SK-N-SH treated with all-trans-retinoic acid at 6 μM for 48 hours (cell line): ENCODE data around the gene PMEL.

Experiments
- ATAC-seq: fragments of 200-7000 bp; cut with Tn5 transposase; 3 replicates; pipeline ENCODE4 v1.9.1; 2020; ENCODE audit warnings: mild to moderate bottlenecking, moderate library complexity
- BACH2 ChIP-seq: fragments of 250-450 bp; sonication (Bioruptor Pico); IDR thresholded peaks from 2 replicates; pipeline ENCODE4 v1.9.0; 2021; ENCODE audit warnings: mild to moderate bottlenecking, borderline replicate concordance
- CSDC2 ChIP-seq: fragments of 250-450 bp; sonication (Bioruptor Pico); IDR thresholded peaks from 2 replicates; pipeline ENCODE4 v1.5.0; 2020; ENCODE audit warnings: mild to moderate bottlenecking, moderate library complexity
- ESRRG ChIP-seq: fragments of 250-450 bp; sonication (Bioruptor Pico); IDR thresholded peaks from 2 replicates; pipeline ENCODE4 v1.6.1; 2021; ENCODE audit warnings: mild to moderate bottlenecking
- GLIS3 ChIP-seq: fragments of 250-450 bp; sonication (Bioruptor Pico); IDR thresholded peaks from 2 replicates; pipeline ENCODE4 v1.5.0; 2020; ENCODE audit warnings: mild to moderate bottlenecking, moderate library complexity
- ISL1 ChIP-seq: fragments of 250-450 bp; sonication (Bioruptor Pico); IDR thresholded peaks from 2 replicates; pipeline ENCODE4 v2.1.2; 2022; ENCODE audit warnings: mild to moderate bottlenecking, moderate library complexity
- OSR1 ChIP-seq: fragments of 250-450 bp; sonication (Bioruptor Pico); IDR thresholded peaks from 2 replicates; pipeline ENCODE4 v1.8.0; 2022; ENCODE audit warnings: moderate library complexity, mild to moderate bottlenecking, inconsistent platforms
- PPARA ChIP-seq: fragments of 250-450 bp; sonication (Bioruptor Pico); IDR thresholded peaks from 2 replicates; pipeline ENCODE4 v1.5.0; 2020; ENCODE audit warnings: mild to moderate bottlenecking, borderline replicate concordance
- SNAI2 ChIP-seq: fragments of 250-450 bp; sonication (Bioruptor Pico); IDR thresholded peaks from 2 replicates; pipeline ENCODE4 v1.5.0; 2020; ENCODE audit warnings: mild to moderate bottlenecking, moderate library complexity
- TCF4 ChIP-seq: fragments of 250-450 bp; sonication (Bioruptor Pico); IDR thresholded peaks from 2 replicates; pipeline ENCODE4 v1.8.0; 2021; ENCODE audit warnings: mild to moderate bottlenecking, moderate library complexity, borderline replicate concordance
- TOX ChIP-seq: fragments of 250-450 bp; sonication (Bioruptor Pico); IDR thresholded peaks from 2 replicates; pipeline ENCODE4 v1.8.0; 2021; ENCODE audit warnings: mild to moderate bottlenecking, moderate library complexity, borderline replicate concordance
- ZC3H10 ChIP-seq: fragments of 250-450 bp; sonication (Bioruptor Pico); IDR thresholded peaks from 2 replicates; pipeline ENCODE4 v1.5.1; 2021; ENCODE audit warnings: mild to moderate bottlenecking, moderate library complexity
- ZFP3 ChIP-seq: fragments of 250-450 bp; sonication (Bioruptor Pico); IDR thresholded peaks from 2 replicates; pipeline ENCODE4 v1.5.0; 2020; ENCODE audit warnings: mild to moderate bottlenecking, moderate library complexity
- ZFP30 ChIP-seq: fragments of 450-650 bp; formaldehyde crosslinking; IDR thresholded peaks from 2 replicates; pipeline ENCODE4 v1.5.0; 2022; ENCODE audit warnings: mild to moderate bottlenecking, moderate library complexity
- ZNF565 ChIP-seq: fragments of 450-650 bp; formaldehyde crosslinking; conservative IDR thresholded peaks from 2 replicates; pipeline ENCODE4 v1.5.0; 2020; ENCODE audit warnings: low read depth, mild to moderate bottlenecking, moderate library complexity
- ZNF70 ChIP-seq: fragments of 450-650 bp; formaldehyde crosslinking; IDR thresholded peaks from 2 replicates; pipeline ENCODE4 v1.5.0; 2020; ENCODE audit warnings: mild to moderate bottlenecking, moderate library complexity
- ZNF8 ChIP-seq: fragments of 450-650 bp; formaldehyde crosslinking; IDR thresholded peaks from 2 replicates; pipeline ENCODE4 v1.5.0; 2020; ENCODE audit warnings: mild to moderate bottlenecking, moderate library complexity
- TF ChIP-seq, protein P1 (sequence below): fragments of 250-450 bp; sonication (Bioruptor Pico); IDR thresholded peaks from 2 replicates; pipeline ENCODE4 v1.8.0; 2020; ENCODE audit warnings: mild to moderate bottlenecking, moderate library complexity, borderline replicate concordance
- TF ChIP-seq, protein P2 (sequence below): fragments of 250-450 bp; sonication (Bioruptor Pico); IDR thresholded peaks from 2 replicates; pipeline ENCODE4 v1.5.0; 2020; ENCODE audit warnings: mild to moderate bottlenecking, moderate library complexity
- TF ChIP-seq, protein P3 (sequence below): fragments of 250-450 bp; sonication (Bioruptor Pico); IDR thresholded peaks from 2 replicates; pipeline ENCODE4 v1.5.1; 2020; ENCODE audit warnings: low read depth, mild to moderate bottlenecking, moderate library complexity
- TF ChIP-seq, protein P4 (sequence below): fragments of 250-450 bp; sonication (Bioruptor Pico); IDR thresholded peaks from 2 replicates; pipeline ENCODE4 v1.5.1; 2021; ENCODE audit warnings: mild to moderate bottlenecking, moderate library complexity

The PMEL gene

DNA sequence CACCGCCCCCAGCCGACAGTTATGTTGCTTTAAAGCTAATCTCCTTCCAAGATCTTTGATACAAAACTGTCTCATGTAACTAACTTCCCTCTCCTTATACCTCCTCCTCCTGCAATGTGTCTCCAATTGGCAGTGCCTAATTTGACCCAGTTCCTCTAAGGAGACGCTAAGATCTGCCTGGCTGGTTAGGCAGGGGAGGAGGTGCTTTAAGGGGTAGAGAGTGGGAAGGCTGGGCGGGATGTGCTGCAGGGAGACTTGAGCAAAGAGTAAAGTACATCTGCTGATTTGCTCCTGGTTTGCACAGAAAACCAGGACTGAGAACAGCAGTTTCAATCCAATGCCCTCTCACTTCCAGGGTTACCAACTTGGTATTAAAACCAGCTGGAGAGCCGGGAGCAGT lies 47.6 kb upstream of the PMEL start:
- ATAC-seq, result no peak
- TF ChIP-seq ZNF70 (CRISPR knock-in tag) (no peak), ISL1 (CRISPR knock-in tag) (no peak), TCF4 (CRISPR knock-in tag) (no peak), PPARA (CRISPR knock-in tag) (no peak), OSR1 (CRISPR knock-in tag) (no peak), ZFP3 (CRISPR knock-in tag) (no peak), BACH2 (no peak), GLIS3 (no peak), SNAI2 (CRISPR knock-in tag) (no peak), ZNF565 (no peak), ZNF8 (CRISPR knock-in tag) (no peak)
- TF ChIP-seq, protein P1, sequence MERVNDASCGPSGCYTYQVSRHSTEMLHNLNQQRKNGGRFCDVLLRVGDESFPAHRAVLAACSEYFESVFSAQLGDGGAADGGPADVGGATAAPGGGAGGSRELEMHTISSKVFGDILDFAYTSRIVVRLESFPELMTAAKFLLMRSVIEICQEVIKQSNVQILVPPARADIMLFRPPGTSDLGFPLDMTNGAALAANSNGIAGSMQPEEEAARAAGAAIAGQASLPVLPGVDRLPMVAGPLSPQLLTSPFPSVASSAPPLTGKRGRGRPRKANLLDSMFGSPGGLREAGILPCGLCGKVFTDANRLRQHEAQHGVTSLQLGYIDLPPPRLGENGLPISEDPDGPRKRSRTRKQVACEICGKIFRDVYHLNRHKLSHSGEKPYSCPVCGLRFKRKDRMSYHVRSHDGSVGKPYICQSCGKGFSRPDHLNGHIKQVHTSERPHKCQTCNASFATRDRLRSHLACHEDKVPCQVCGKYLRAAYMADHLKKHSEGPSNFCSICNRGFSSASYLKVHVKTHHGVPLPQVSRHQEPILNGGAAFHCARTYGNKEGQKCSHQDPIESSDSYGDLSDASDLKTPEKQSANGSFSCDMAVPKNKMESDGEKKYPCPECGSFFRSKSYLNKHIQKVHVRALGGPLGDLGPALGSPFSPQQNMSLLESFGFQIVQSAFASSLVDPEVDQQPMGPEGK (CRISPR knock-in tag), result no peak
- TF ChIP-seq, protein P2, sequence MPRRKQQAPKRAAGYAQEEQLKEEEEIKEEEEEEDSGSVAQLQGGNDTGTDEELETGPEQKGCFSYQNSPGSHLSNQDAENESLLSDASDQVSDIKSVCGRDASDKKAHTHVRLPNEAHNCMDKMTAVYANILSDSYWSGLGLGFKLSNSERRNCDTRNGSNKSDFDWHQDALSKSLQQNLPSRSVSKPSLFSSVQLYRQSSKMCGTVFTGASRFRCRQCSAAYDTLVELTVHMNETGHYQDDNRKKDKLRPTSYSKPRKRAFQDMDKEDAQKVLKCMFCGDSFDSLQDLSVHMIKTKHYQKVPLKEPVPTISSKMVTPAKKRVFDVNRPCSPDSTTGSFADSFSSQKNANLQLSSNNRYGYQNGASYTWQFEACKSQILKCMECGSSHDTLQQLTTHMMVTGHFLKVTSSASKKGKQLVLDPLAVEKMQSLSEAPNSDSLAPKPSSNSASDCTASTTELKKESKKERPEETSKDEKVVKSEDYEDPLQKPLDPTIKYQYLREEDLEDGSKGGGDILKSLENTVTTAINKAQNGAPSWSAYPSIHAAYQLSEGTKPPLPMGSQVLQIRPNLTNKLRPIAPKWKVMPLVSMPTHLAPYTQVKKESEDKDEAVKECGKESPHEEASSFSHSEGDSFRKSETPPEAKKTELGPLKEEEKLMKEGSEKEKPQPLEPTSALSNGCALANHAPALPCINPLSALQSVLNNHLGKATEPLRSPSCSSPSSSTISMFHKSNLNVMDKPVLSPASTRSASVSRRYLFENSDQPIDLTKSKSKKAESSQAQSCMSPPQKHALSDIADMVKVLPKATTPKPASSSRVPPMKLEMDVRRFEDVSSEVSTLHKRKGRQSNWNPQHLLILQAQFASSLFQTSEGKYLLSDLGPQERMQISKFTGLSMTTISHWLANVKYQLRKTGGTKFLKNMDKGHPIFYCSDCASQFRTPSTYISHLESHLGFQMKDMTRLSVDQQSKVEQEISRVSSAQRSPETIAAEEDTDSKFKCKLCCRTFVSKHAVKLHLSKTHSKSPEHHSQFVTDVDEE, result no peak
- TF ChIP-seq, protein P3, sequence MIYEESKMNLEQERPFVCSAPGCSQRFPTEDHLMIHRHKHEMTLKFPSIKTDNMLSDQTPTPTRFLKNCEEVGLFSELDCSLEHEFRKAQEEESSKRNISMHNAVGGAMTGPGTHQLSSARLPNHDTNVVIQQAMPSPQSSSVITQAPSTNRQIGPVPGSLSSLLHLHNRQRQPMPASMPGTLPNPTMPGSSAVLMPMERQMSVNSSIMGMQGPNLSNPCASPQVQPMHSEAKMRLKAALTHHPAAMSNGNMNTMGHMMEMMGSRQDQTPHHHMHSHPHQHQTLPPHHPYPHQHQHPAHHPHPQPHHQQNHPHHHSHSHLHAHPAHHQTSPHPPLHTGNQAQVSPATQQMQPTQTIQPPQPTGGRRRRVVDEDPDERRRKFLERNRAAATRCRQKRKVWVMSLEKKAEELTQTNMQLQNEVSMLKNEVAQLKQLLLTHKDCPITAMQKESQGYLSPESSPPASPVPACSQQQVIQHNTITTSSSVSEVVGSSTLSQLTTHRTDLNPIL (CRISPR knock-in tag), result no peak
- TF ChIP-seq, protein P4, sequence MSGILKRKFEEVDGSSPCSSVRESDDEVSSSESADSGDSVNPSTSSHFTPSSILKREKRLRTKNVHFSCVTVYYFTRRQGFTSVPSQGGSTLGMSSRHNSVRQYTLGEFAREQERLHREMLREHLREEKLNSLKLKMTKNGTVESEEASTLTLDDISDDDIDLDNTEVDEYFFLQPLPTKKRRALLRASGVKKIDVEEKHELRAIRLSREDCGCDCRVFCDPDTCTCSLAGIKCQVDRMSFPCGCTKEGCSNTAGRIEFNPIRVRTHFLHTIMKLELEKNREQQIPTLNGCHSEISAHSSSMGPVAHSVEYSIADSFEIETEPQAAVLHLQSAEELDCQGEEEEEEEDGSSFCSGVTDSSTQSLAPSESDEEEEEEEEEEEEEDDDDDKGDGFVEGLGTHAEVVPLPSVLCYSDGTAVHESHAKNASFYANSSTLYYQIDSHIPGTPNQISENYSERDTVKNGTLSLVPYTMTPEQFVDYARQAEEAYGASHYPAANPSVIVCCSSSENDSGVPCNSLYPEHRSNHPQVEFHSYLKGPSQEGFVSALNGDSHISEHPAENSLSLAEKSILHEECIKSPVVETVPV (CRISPR knock-in tag), result no peak

DNA sequence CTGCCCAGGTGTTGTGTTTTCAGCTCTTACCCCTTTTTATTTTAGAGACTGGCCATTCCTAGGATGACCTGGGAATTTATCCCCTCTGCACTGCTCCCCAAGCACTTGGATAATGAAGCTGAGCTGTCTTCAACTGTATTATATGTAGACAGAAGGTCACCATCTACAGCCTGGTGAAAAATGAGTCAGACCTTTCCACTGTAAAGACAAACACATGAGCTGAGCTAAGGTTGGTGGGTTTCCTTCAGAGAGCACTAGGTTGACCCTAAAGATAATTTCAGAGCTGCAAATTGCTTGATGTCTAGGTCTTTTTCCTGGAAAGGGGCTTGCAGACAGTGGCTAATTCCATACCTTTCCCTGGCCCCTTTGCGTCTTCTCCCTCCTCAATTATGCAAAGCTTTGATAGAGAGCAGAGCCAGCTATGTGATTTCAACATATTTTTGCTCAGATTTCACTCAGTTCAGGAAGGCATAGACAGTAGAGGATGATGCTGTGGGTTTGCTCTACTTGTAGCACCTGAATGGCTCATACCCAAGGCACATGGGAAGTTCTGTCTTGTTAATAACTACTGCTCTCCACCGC lies 45.8 kb upstream of the PMEL start:
- no peak for ATAC-seq
- TF ChIP-seq ZC3H10 (CRISPR knock-in tag), result no peak

DNA sequence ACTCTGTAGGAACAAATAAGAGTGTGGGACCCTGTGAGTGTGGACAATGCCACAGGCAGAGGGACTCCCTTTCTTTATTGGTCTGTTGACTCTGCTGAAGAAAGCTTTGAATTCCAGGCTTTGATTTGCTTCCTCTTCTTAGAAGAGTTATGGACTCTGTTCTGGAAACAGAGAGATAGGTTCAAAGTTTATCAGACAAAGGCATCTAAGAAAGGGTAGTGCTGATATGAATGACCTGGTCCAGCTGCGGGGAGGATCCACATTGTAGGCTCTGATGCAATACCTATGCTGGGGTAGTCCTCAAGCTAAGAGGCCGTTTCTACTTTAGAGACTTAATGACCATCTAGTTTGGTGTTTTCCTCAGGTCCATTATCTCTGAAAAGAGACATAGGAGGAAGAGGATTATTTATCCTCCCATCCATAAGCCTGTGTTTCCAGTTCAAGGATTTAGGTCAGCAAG lies 44.3 kb upstream of the PMEL start:
- TF ChIP-seq CSDC2 (CRISPR knock-in tag), result no peak
- TF ChIP-seq ESRRG (CRISPR knock-in tag), result no peak
- TF ChIP-seq BACH2, result no peak
- no peak for TF ChIP-seq ZFP30 (CRISPR knock-in tag)
- TF ChIP-seq ZNF70 (CRISPR knock-in tag), result no peak
- no peak for TF ChIP-seq ZNF8 (CRISPR knock-in tag)
- no peak for TF ChIP-seq ZC3H10 (CRISPR knock-in tag)
- TF ChIP-seq, protein P1 (CRISPR knock-in tag), result no peak
- TF ChIP-seq, protein P3 (CRISPR knock-in tag), result no peak
- no peak for TF ChIP-seq ZNF565
- TF ChIP-seq SNAI2 (CRISPR knock-in tag), result no peak
- TF ChIP-seq TOX (CRISPR knock-in tag), result no peak
- TF ChIP-seq ZFP3 (CRISPR knock-in tag), result no peak
- TF ChIP-seq ISL1 (CRISPR knock-in tag), result no peak
- TF ChIP-seq TCF4 (CRISPR knock-in tag), result no peak
- ATAC-seq, result no peak
